Right renal cortex interstitium (tissue), 3 donors: ENCODE results near the gene TUFM. TPM values are rescaled to one million over a fixed set of nuclear protein-coding genes. Genes with fewer than 3 reads are reported as not detected.
"Not testable (repeated sequence)": the region's sequence is repeated elsewhere in the genome, so short reads cannot be mapped to it uniquely, and the experiment has no call there.

Source experiments
- DNase-seq, 3 donors: peaks; one replicate each; pipeline ENCODE4 v3.0.0-alpha.2; 2013; ENCODE audit warnings: low read depth in 3 of 3, low spot score in 2 of 3
- polyA plus RNA-seq, 3 donors: library from polyadenylated mRNA; unstranded; fragments of 120-200 nt; gene quantifications; one replicate each; pipeline ENCODE4 v1.2.1, GENCODE V29; 2013; ENCODE audit not compliant: insufficient read length in 3 of 3

The TUFM gene
- polyA plus RNA-seq, 3 donors: 185 to 220 (median 204) TPM

GRCh38 chr16:28807445-28808120 is 38.6 kb downstream of the TUFM start:
- not testable (repeated sequence) for DNase-seq

GRCh38 chr16:28802235-28803019 is 43.7 kb downstream of the TUFM start:
- DNase-seq: peak; percentile 29 to 68 (median 48)

Other genes starting within 250 kb of the TUFM start
- gene SULT1A2, start 249.3 kb downstream of the TUFM start, polyA plus RNA-seq: 1 to 10 TPM; 1.1 to 2.6 (median 1.6) TPM
- gene SULT1A1, start 236.3 kb downstream of the TUFM start, polyA plus RNA-seq: 10 to 100 TPM; 17.8 to 22.4 (median 20.6) TPM
- under 1 TPM in 1 of 3 donors, not detected in 2; 0.49 TPM for gene NPIPB8, start 208.3 kb downstream of the TUFM start, polyA plus RNA-seq
- gene EIF3C, start 134.9 kb downstream of the TUFM start, polyA plus RNA-seq: 100 to 1,000 TPM; 654 to 679 (median 669) TPM
- gene NPIPB9, start 94.6 kb downstream of the TUFM start, polyA plus RNA-seq: 1 to 10 TPM; 1.1 to 1.8 (median 1.7) TPM
- gene ATXN2L, start 23.3 kb downstream of the TUFM start, polyA plus RNA-seq: 10 to 100 TPM; 68.6 to 81.2 (median 70.8) TPM
- gene SH2B1, start 17.5 kb upstream of the TUFM start, polyA plus RNA-seq: 10 to 100 TPM; 47.2 to 50.5 (median 48.6) TPM
- gene ATP2A1, start 32.1 kb upstream of the TUFM start, polyA plus RNA-seq: 1 to 10 TPM; 2.2 to 3.9 (median 2.9) TPM
- 10 to 100 TPM; 14.0 to 18.3 (median 17.5) TPM for gene RABEP2, start 78.9 kb upstream of the TUFM start, polyA plus RNA-seq
- gene CD19, start 85.6 kb upstream of the TUFM start, polyA plus RNA-seq: 1 to 10 TPM; 2.9 to 3.4 (median 3.2) TPM
- 10 to 100 TPM; 29.3 to 34.2 (median 29.9) TPM for gene NFATC2IP, start 104.6 kb upstream of the TUFM start, polyA plus RNA-seq
- 10 to 100 TPM; 33.8 to 39.7 (median 36.7) TPM for gene SPNS1, start 128.4 kb upstream of the TUFM start, polyA plus RNA-seq
- 1 to 10 TPM; 4.6 to 5.9 (median 4.8) TPM for gene LAT, start 138.7 kb upstream of the TUFM start, polyA plus RNA-seq